ENCODE measurements around the gene HS3ST5.

Gene HS3ST5

GRCh38 chr6:114274836-114275235 is 68.0 kb downstream of the HS3ST5 start:
- H3K4me3 ChIP-seq (ENCODE audit: control insufficient read depth, low read depth, low read length): no peak overlapping the region
- TF ChIP-seq, protein P1, sequence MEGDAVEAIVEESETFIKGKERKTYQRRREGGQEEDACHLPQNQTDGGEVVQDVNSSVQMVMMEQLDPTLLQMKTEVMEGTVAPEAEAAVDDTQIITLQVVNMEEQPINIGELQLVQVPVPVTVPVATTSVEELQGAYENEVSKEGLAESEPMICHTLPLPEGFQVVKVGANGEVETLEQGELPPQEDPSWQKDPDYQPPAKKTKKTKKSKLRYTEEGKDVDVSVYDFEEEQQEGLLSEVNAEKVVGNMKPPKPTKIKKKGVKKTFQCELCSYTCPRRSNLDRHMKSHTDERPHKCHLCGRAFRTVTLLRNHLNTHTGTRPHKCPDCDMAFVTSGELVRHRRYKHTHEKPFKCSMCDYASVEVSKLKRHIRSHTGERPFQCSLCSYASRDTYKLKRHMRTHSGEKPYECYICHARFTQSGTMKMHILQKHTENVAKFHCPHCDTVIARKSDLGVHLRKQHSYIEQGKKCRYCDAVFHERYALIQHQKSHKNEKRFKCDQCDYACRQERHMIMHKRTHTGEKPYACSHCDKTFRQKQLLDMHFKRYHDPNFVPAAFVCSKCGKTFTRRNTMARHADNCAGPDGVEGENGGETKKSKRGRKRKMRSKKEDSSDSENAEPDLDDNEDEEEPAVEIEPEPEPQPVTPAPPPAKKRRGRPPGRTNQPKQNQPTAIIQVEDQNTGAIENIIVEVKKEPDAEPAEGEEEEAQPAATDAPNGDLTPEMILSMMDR (IDR thresholded peaks at IDR 0.05; ENCODE audit: control insufficient read depth, insufficient read depth, low read depth, low read length, missing control alignments): no peak
- no peak for DNase-seq (ENCODE audit: low read depth)

DNA sequence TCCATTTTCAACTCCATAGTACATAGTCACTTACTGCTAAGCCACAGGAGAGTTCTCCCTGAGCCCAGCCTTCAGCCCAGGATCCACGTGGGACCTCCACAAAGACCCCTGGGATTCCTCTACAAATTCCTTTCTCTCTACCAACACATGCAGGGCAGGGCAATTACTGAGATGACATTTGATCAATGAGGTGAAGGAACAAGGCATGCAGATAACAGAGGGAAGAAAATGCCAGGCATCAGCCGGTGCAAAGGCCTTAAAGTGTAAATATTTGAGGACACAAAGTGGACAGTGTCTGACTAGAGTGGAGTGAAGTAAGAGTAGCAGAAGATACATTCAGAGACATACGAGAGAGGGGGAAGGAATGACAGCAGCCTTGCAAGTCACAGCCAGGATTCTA is 70.2 kb downstream of the HS3ST5 start:
- H3K4me3 ChIP-seq (ENCODE audit: control insufficient read depth, low read depth, low read length): no peak overlapping the region
- TF ChIP-seq, protein P1 (IDR thresholded peaks at IDR 0.05; ENCODE audit: control insufficient read depth, insufficient read depth, low read depth, low read length, missing control alignments): no peak
- no peak for DNase-seq (ENCODE audit: low read depth)

DNA sequence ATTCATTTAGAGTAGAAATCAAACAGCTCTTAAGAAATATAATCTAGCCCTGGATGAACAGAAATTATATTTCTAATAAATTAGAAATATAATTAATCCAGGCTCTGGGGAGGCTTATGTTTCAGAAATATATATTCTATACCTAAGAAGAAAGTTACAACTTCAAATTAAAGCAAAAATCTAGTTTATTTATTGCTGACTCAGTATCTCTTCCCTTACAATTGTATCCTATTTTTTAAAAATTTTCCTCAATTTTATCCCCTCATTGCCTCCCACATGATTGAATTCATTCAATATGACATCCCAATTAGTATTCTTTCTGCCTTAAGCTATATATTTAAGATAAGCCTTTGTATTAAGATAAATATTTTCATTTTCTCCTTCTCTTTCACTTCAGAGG is 71.4 kb downstream of the HS3ST5 start:
- DNase-seq (ENCODE audit: low read depth): no peak
- H3K4me3 ChIP-seq (ENCODE audit: control insufficient read depth, low read depth, low read length): no peak overlapping the region

GRCh38 chr6:114267897-114268296 is 74.9 kb downstream of the HS3ST5 start:
- TF ChIP-seq, protein P1 (IDR thresholded peaks at IDR 0.05; ENCODE audit: control insufficient read depth, insufficient read depth, low read depth, low read length, missing control alignments): no peak
- no peak for DNase-seq (ENCODE audit: low read depth)
- H3K4me3 ChIP-seq (ENCODE audit: control insufficient read depth, low read depth, low read length): no peak overlapping the region

More for the DNA sequence above, 71.4 kb downstream of the HS3ST5 start:
- TF ChIP-seq, protein P1 (IDR thresholded peaks at IDR 0.05; ENCODE audit: control insufficient read depth, insufficient read depth, low read depth, low read length, missing control alignments): no peak

DNA sequence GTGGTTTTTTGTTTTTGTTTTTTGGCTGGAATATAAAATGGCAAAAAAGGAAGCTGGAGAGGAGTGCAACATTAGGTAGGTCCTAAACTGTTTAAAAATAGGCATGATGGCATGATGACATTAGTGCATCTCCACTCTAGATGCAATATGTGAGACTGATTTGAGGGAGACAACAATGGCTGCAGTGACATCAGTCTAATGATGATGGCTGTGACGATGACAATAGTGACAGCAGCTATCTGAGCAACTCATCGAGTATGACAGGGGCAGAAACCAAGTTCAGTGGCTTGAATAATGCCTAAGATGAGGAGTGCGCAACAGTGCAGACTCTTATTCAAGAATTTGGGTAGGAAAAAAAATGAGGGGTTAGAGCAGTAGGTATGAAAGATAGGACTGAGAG is 82.0 kb downstream of the HS3ST5 start:
- TF ChIP-seq, protein P1 (IDR thresholded peaks at IDR 0.05; ENCODE audit: control insufficient read depth, insufficient read depth, low read depth, low read length, missing control alignments): no peak
- H3K4me3 ChIP-seq (ENCODE audit: control insufficient read depth, low read depth, low read length): no peak overlapping the region
- no peak for DNase-seq (ENCODE audit: low read depth)

DNA sequence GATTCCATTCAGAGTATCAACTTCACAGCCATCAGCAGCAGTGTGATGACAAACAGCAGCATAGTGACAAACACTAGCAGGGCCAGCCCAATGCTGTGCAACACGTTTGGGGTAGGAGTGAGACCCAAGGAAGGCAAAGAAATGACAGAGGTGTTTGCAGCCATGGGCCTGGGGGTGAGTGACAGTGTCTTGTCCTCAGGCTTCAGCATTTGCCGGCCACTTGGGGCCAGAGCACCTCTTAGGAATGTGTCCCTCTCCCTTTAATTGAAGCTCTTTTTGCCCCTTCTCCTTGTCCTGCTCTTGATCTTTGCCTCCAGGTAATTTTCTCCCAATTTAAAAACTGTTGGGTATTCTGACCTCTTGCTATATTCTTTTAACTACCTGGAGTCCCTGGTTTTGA is 84.4 kb downstream of the HS3ST5 start:
- DNase-seq (ENCODE audit: low read depth): no peak
- H3K4me3 ChIP-seq (ENCODE audit: control insufficient read depth, low read depth, low read length): no peak overlapping the region
- TF ChIP-seq, protein P1 (IDR thresholded peaks at IDR 0.05; ENCODE audit: control insufficient read depth, insufficient read depth, low read depth, low read length, missing control alignments): no peak

- no peak for DNase-seq (ENCODE audit: low read depth)
These were observed 89.4 kb downstream of the HS3ST5 start for GRCh38 chr6:114253431-114253830.

More at GRCh38 chr6:114253431-114253830, 89.4 kb downstream of the HS3ST5 start:
- no peak overlapping the region for H3K4me3 ChIP-seq (ENCODE audit: control insufficient read depth, low read depth, low read length)
- TF ChIP-seq, protein P1 (IDR thresholded peaks at IDR 0.05; ENCODE audit: control insufficient read depth, insufficient read depth, low read depth, low read length, missing control alignments): no peak

All from AG09309 (cell line).